Measurements from ENCODE around the gene DENND1A. TPM values are rescaled to one million over a fixed set of nuclear protein-coding genes. Genes with fewer than 3 reads are reported as not detected.

The DENND1A gene
- total and polyA plus RNA-seq, 4 donors, result 7.9 to 22.0 (median 13.9) TPM

GRCh38 chr9:123450996-123451395, 478.9 kb downstream of the DENND1A start:
- no peak for TF ChIP-seq GABPA (IDR thresholded peaks at IDR 0.05 in 1 of 2, conservative IDR thresholded peaks at IDR 0.05 in 1 of 2)
- no peaks in the 10 kb centered on the region for H3K27me3 ChIP-seq (ENCODE audit: control insufficient read depth in 4 of 4, insufficient read depth in 4 of 4, low read length in 3 of 4)
- no peak for DNase-seq (ENCODE audit: low spot score)
- no peak overlapping the region for H3K9ac ChIP-seq (ENCODE audit: low read depth in 1 of 2, low read length in 2 of 2)
- 85% methylated on average over 6 of the region's 6 CpGs for WGBS
- H3K4me1 ChIP-seq (ENCODE audit: control insufficient read depth in 4 of 4, insufficient read depth in 4 of 4, low read length in 3 of 4), result peaks cover 4 to 14% (median 7%) of the 10 kb centered on the region in 4 donors
- H3K9me3 ChIP-seq (ENCODE audit: control insufficient read depth in 4 of 4, low read length in 3 of 4), result no peaks in the 10 kb centered on the region
- no peak overlapping the region for H3K4me3 ChIP-seq (ENCODE audit: low read depth in 1 of 3, low read length in 3 of 3)
- H3K36me3 ChIP-seq (ENCODE audit: control insufficient read depth in 4 of 4, insufficient read depth in 3 of 4, low read depth in 1 of 4, low read length in 3 of 4), result peaks cover 2 to 15% (median 8%) of the 10 kb centered on the region in 4 donors
- no peak overlapping the region for H3K27ac ChIP-seq (ENCODE audit: low read depth in 1 of 2, low read length in 2 of 2)

GRCh38 chr9:123450098-123450770, 479.7 kb downstream of the DENND1A start:
- peaks cover 4 to 14% (median 7%) of the 10 kb centered on the region in 4 donors for H3K4me1 ChIP-seq (ENCODE audit: control insufficient read depth in 4 of 4, insufficient read depth in 4 of 4, low read length in 3 of 4)
- no peak overlapping the region for H3K9ac ChIP-seq (ENCODE audit: low read depth in 1 of 2, low read length in 2 of 2)
- no peak overlapping the region for H3K4me3 ChIP-seq (ENCODE audit: low read depth in 1 of 3, low read length in 3 of 3)
- TF ChIP-seq SP1 (IDR thresholded peaks at IDR 0.05), result no peak
- no peak for TF ChIP-seq GABPA (IDR thresholded peaks at IDR 0.05 in 1 of 2, conservative IDR thresholded peaks at IDR 0.05 in 1 of 2)
- no peak for TF ChIP-seq TAF1 (conservative IDR thresholded peaks at IDR 0.05)
- no peak for TF ChIP-seq YY1 (IDR thresholded peaks at IDR 0.05)
- WGBS, result 72% methylated on average over 12 of the region's 12 CpGs
- DNase-seq (ENCODE audit: low spot score), result no peak
- H3K27ac ChIP-seq (ENCODE audit: low read depth in 1 of 2, low read length in 2 of 2), result no peak overlapping the region
- H3K9me3 ChIP-seq (ENCODE audit: control insufficient read depth in 4 of 4, low read length in 3 of 4), result no peaks in the 10 kb centered on the region
- H3K36me3 ChIP-seq (ENCODE audit: control insufficient read depth in 4 of 4, insufficient read depth in 3 of 4, low read depth in 1 of 4, low read length in 3 of 4), result peaks cover 2 to 11% (median 8%) of the 10 kb centered on the region in 4 donors
- H3K27me3 ChIP-seq (ENCODE audit: control insufficient read depth in 4 of 4, insufficient read depth in 4 of 4, low read length in 3 of 4), result no peaks in the 10 kb centered on the region

- Histone ChIP-seq H3K27me3 (ENCODE audit: control insufficient read depth in 4 of 4, insufficient read depth in 4 of 4, low read length in 3 of 4) (no peaks in the 10 kb centered on the region), H3K4me1 (ENCODE audit: control insufficient read depth in 4 of 4, insufficient read depth in 4 of 4, low read length in 3 of 4) (peaks cover 4 to 14% (median 7%) of the 10 kb centered on the region in 4 donors), H3K4me3 (ENCODE audit: low read depth in 1 of 3, low read length in 3 of 3) (no peak overlapping the region), H3K9ac (ENCODE audit: low read depth in 1 of 2, low read length in 2 of 2) (no peak overlapping the region), H3K36me3 (ENCODE audit: control insufficient read depth in 4 of 4, insufficient read depth in 3 of 4, low read depth in 1 of 4, low read length in 3 of 4) (peaks cover 2 to 9% (median 6%) of the 10 kb centered on the region in 4 donors), H3K9me3 (ENCODE audit: control insufficient read depth in 4 of 4, low read length in 3 of 4) (no peaks in the 10 kb centered on the region), H3K27ac (ENCODE audit: low read depth in 1 of 2, low read length in 2 of 2) (no peak overlapping the region)
- TF ChIP-seq SP1 (IDR thresholded peaks at IDR 0.05), result no peak
- TF ChIP-seq MAX (IDR thresholded peaks at IDR 0.05), result no peak
- TF ChIP-seq YY1 (IDR thresholded peaks at IDR 0.05), result no peak
- TF ChIP-seq HNF4G (IDR thresholded peaks at IDR 0.05), result no peak
- TF ChIP-seq FOXA1 (IDR thresholded peaks at IDR 0.05), result no peak
- no peak for TF ChIP-seq NR2F2 (IDR thresholded peaks at IDR 0.05)
- TF ChIP-seq EGR1 (IDR thresholded peaks at IDR 0.05; ENCODE audit: low read depth in 2 of 2), result no peak
- TF ChIP-seq CTCF (IDR thresholded peaks at IDR 0.05; ENCODE audit: low read depth, low read length, missing input control), result no peak
- TF ChIP-seq HNF4A (conservative IDR thresholded peaks at IDR 0.05), result no peak
- no peak for TF ChIP-seq RXRA (IDR thresholded peaks at IDR 0.05)
- TF ChIP-seq TAF1 (conservative IDR thresholded peaks at IDR 0.05), result no peak
- no peak for TF ChIP-seq JUND (IDR thresholded peaks at IDR 0.05)
- no peak for TF ChIP-seq RAD21 (IDR thresholded peaks at IDR 0.05)
- WGBS, result 93% methylated on average over 9 of the region's 9 CpGs
- no peak for DNase-seq (ENCODE audit: low spot score)
These were observed 481.8 kb downstream of the DENND1A start for GRCh38 chr9:123447934-123448646.
